CD4-positive, alpha-beta T cell (primary cell): ENCODE measurements around the gene S100A16. TPM values are rescaled to one million over a fixed set of nuclear protein-coding genes. Genes with fewer than 3 reads are reported as not detected.

Experiments
- ATAC-seq: fragments of 200-7000 bp; cut with Tn5 transposase; one replicate; pipeline ENCODE4 v1.10.0; 2022; ENCODE audit warnings: mild to moderate bottlenecking; ENCODE audit not compliant: poor library complexity
- CTCF ChIA-PET: fragments of 350-600 bp; sonication (Branson Sonifier 250); formaldehyde crosslinking; loops from one replicate; lab custom pipeline; 2021; ENCODE audit warnings: antibody characterized with exemption, inconsistent platforms; lab: Charles Lee
- POLR2A ChIA-PET: fragments of 350-600 bp; sonication (Branson Sonifier 250); formaldehyde crosslinking; loops from one replicate; lab custom pipeline; 2021; ENCODE audit warnings: antibody characterized with exemption, inconsistent platforms; lab: Charles Lee
- DNase-seq, 14 experiments: peaks; one replicate each; pipeline ENCODE4 v3.0.0-alpha.2; 2013 to 2020; ENCODE audit warnings: mixed read lengths in 2 of 14
- H3K27ac ChIP-seq, 2 donors: one replicate each; pipeline versions ENCODE4 v1.5.1 to v1.7.0; 2013; ENCODE audit warnings: low read length in 2 of 2, low read depth in 1 of 2, mild to moderate bottlenecking in 1 of 2
- H3K27me3 ChIP-seq, 2 experiments: 1 replicate in 1 of 2; 2 replicates in 1 of 2; pipeline versions ENCODE4 v1.6.1 to v1.7.0; 2013; ENCODE audit warnings: low read length in 2 of 2, control low read depth in 1 of 2, mild to moderate bottlenecking in 1 of 2, moderate library complexity in 1 of 2; ENCODE audit not compliant: insufficient read depth in 2 of 2, control insufficient read depth in 1 of 2
- H3K36me3 ChIP-seq: one replicate; pipeline ENCODE4 v1.6.1; 2013; ENCODE audit warnings: low read length, control low read depth; ENCODE audit not compliant: insufficient read depth
- H3K4me1 ChIP-seq: one replicate; pipeline ENCODE4 v1.6.1; 2013; ENCODE audit warnings: low read length, control low read depth; ENCODE audit not compliant: insufficient read depth
- H3K4me3 ChIP-seq: one replicate; pipeline ENCODE4 v1.5.1; 2013; ENCODE audit warnings: mild to moderate bottlenecking, low read length, moderate library complexity
- H3K9me3 ChIP-seq, 2 experiments: 1 replicate in 1 of 2; 2 replicates in 1 of 2; pipeline versions ENCODE4 v1.6.1 to v1.7.0; 2013; ENCODE audit warnings: low read length in 2 of 2, mild to moderate bottlenecking in 2 of 2, control low read depth in 1 of 2, moderate library complexity in 1 of 2; ENCODE audit not compliant: control insufficient read depth in 1 of 2, insufficient read depth in 1 of 2
- H3K27ac Mint-ChIP-seq: one replicate; pipeline ENCODE4 v1.8.0; 2020; ENCODE audit warnings: mixed read lengths
- H3K27me3 Mint-ChIP-seq: one replicate; pipeline ENCODE4 v1.8.0; 2021; ENCODE audit warnings: mixed read lengths
- H3K36me3 Mint-ChIP-seq: one replicate; pipeline ENCODE4 v1.8.0; 2021; ENCODE audit warnings: low read depth, mixed read lengths
- H3K4me1 Mint-ChIP-seq: one replicate; pipeline ENCODE4 v1.8.0; 2021; ENCODE audit warnings: low read depth, mixed read lengths
- H3K4me3 Mint-ChIP-seq: one replicate; pipeline ENCODE4 v1.8.0; 2020; ENCODE audit warnings: mild to moderate bottlenecking, mixed read lengths
- H3K9me3 Mint-ChIP-seq: one replicate; pipeline ENCODE4 v1.8.0; 2020; ENCODE audit warnings: mixed read lengths
- intact Hi-C, 2 experiments: fragments of 100-400 bp; cut with DNase I in 1 of 2; cut with micrococcal nuclease in 1 of 2; formaldehyde crosslinking; loops; one replicate each; pipeline versions ENCODE4 v1.15.1 to v1.9.0; 2023 to 2025; cut with DNase I, micrococcal nuclease
- total RNA-seq, 174 experiments: library from RNA in 2 of 174; stranded (reverse) in 2 of 174; gene quantifications; one replicate each; pipeline ENCODE4 v1.2.3 and lab custom pipeline; 2021 to 2026
- TF ChIP-seq, protein P1 (sequence below): fragments of 200-600 bp; IDR thresholded peaks from one replicate; pipeline ENCODE4 v1.8.0; 2022; ENCODE audit warnings: antibody characterized with exemption, mild to moderate bottlenecking

S100A16 gene
- total RNA-seq, 2 experiments from 2014 or later = not detected

DNA sequence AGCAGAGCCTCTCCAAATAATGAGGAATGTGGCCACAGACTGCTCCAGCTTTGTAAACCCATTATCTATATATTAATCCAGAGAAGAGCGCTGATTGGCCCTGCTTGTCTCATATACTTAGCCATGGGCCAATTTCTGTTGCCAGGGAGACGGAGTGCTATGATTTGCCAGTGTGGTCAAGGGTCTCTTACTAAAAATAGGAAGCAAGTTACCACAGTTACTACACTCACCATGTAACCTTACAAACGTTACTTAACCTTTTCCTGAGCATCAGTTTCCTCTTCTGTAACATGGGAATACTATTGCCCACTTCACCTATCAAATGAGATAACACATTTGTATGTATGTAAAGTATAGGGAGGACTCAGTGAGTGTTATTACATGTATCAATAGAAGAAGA is 39.6 kb downstream of the S100A16 start:
- TF ChIP-seq, protein P1, sequence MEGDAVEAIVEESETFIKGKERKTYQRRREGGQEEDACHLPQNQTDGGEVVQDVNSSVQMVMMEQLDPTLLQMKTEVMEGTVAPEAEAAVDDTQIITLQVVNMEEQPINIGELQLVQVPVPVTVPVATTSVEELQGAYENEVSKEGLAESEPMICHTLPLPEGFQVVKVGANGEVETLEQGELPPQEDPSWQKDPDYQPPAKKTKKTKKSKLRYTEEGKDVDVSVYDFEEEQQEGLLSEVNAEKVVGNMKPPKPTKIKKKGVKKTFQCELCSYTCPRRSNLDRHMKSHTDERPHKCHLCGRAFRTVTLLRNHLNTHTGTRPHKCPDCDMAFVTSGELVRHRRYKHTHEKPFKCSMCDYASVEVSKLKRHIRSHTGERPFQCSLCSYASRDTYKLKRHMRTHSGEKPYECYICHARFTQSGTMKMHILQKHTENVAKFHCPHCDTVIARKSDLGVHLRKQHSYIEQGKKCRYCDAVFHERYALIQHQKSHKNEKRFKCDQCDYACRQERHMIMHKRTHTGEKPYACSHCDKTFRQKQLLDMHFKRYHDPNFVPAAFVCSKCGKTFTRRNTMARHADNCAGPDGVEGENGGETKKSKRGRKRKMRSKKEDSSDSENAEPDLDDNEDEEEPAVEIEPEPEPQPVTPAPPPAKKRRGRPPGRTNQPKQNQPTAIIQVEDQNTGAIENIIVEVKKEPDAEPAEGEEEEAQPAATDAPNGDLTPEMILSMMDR = no peak
- peaks cover 17% of the 10 kb centered on the region for H3K27me3 Mint-ChIP-seq
- POLR2A ChIA-PET = interaction anchor here (1.9 kb wide), 1 partner anchor 38 kb away, joined by 8 read pairs; the partner anchor contains the start of gene S100A6
- H3K27me3 ChIP-seq = peaks cover 0 to 9% of the 10 kb centered on the region in 2 experiments
- H3K9me3 ChIP-seq = no peaks in the 10 kb centered on the region
- H3K4me3 ChIP-seq = no peak overlapping the region
- no peak overlapping the region for H3K27ac ChIP-seq
- no peaks in the 10 kb centered on the region for H3K36me3 ChIP-seq
- no peak overlapping the region for H3K27ac Mint-ChIP-seq
- H3K4me1 ChIP-seq = peaks cover 9% of the 10 kb centered on the region
- H3K4me1 Mint-ChIP-seq = peaks cover 13% of the 10 kb centered on the region
- DNase-seq = no peak
- CTCF ChIA-PET = interaction anchor here (1.2 to 1.5 kb wide), 2 partner anchors 42 to 154 kb away, joined by 3 to 9 read pairs; partner anchors contain the start of gene INTS3
- intact Hi-C loops = loop anchor here in 1 of 2 experiments (2.0 to 5.0 kb wide), 3 partner anchors 44 to 414 kb away; partner anchors contain the start of genes RAB13 and S100A14
- no peaks in the 10 kb centered on the region for H3K9me3 Mint-ChIP-seq
- H3K4me3 Mint-ChIP-seq = no peak overlapping the region
- ATAC-seq = no peak
- H3K36me3 Mint-ChIP-seq = no peaks in the 10 kb centered on the region

DNA sequence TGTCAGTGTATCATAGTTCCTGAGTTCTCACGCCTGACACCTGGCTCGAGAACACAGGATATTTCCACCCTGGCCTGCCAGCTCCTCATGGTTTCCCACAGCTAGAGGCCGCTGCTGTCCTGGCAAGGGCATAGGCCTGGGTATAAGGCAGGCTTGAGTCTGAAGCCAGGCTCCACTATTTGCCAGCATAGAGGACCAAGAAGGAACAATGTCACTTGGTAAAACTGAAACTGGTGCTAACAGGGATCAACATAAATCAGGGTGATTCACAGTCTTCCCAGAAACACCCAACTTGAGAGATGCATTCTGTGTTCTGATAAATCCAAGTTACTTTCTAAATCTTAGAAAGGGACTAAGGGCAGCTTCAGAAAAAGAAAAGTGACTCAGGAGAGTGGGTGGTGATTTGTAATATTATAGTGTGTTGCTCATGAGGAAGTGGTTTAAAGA is 40.3 kb downstream of the S100A16 start:
- Mint-ChIP-seq H3K27me3 (peaks cover 9% of the 10 kb centered on the region), H3K36me3 (no peaks in the 10 kb centered on the region), H3K4me3 (no peak overlapping the region), H3K27ac (no peak overlapping the region), H3K4me1 (peaks cover 20% of the 10 kb centered on the region), H3K9me3 (no peaks in the 10 kb centered on the region)
- Histone ChIP-seq H3K9me3 (no peaks in the 10 kb centered on the region), H3K36me3 (no peaks in the 10 kb centered on the region), H3K27me3 (peaks cover 0 to 2% of the 10 kb centered on the region in 2 experiments), H3K4me1 (peaks cover 17% of the 10 kb centered on the region), H3K27ac (no peak overlapping the region), H3K4me3 (no peak overlapping the region)
- DNase-seq (peak in 12 of 14 experiments; percentile 23 to 70 (median 46)), ATAC-seq (peak; percentile 72)
- TF ChIP-seq, protein P1 = no peak
- CTCF ChIA-PET = interaction anchor here (0.6 to 1.5 kb wide), 6 partner anchors 9 to 155 kb away, joined by 3 to 9 read pairs (median 3); partner anchors contain the start of genes INTS3 and S100A5
- POLR2A ChIA-PET = interaction anchor here (1.9 kb wide), 1 partner anchor 37 kb away, joined by 8 read pairs; the partner anchor contains the start of gene S100A6
- intact Hi-C loops = loop anchor here in 1 of 2 experiments (1.0 to 5.0 kb wide), 4 partner anchors 45 to 415 kb away; partner anchors contain the start of genes RAB13 and S100A14

DNA sequence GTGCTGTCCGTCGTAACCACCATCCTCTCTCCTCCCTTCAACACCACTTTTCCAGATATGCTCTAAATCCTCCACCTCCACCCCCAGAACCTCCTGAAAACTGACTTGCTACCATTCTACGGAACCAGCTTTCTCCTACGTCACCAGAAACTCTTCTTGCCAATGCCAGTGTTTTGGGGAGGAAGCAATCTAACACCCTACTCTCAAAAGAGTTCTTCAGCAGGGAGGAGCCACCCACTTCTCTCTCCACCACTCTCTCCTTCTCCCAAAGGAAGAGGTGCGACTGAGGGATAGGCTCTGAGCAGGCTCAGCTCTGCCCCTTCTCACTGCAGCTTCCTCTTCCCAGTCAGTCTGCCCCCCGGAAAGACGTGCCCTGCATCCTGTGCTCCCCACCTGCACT is 41.2 kb downstream of the S100A16 start:
- TF ChIP-seq, protein P1 = no peak
- H3K27ac Mint-ChIP-seq = no peak overlapping the region
- CTCF ChIA-PET = interaction anchor here (0.6 to 1.1 kb wide), 3 partner anchors 31 to 201 kb away, joined by 3 to 5 read pairs (median 5); partner anchors contain the start of gene S100A5

More for the DNA sequence above, 41.2 kb downstream of the S100A16 start:
- Mint-ChIP-seq H3K4me1 (peaks cover 28% of the 10 kb centered on the region), H3K27me3 (peaks cover under 1% of the 10 kb centered on the region), H3K4me3 (no peak overlapping the region), H3K9me3 (no peaks in the 10 kb centered on the region), H3K36me3 (no peaks in the 10 kb centered on the region)
- Histone ChIP-seq H3K9me3 (no peaks in the 10 kb centered on the region), H3K27me3 (no peaks in the 10 kb centered on the region), H3K4me3 (no peak overlapping the region), H3K27ac (no peak overlapping the region), H3K36me3 (no peaks in the 10 kb centered on the region), H3K4me1 (peaks cover 26% of the 10 kb centered on the region)
- DNase-seq (no peak), ATAC-seq (no peak)
- intact Hi-C loops = loop anchor here in 1 of 2 experiments (1.0 to 5.0 kb wide), 4 partner anchors 46 to 416 kb away; partner anchors contain the start of genes RAB13 and S100A14
- POLR2A ChIA-PET = interaction anchor here (1.9 kb wide), 1 partner anchor 36 kb away, joined by 8 read pairs; the partner anchor contains the start of gene S100A6
